ENCODE measurements around the gene PRKAR1B. TPM values are rescaled to one million over a fixed set of nuclear protein-coding genes. Genes with fewer than 3 reads are reported as not detected.

Gene PRKAR1B
- total RNA-seq, 1 experiment from 2014 or later: 43.3 TPM

GRCh38 chr7:668958-669357 lies 58.1 kb downstream of the PRKAR1B start:
- no peak for DNase-seq
- Histone ChIP-seq H3K14ac (ENCODE audit: insufficient read depth, low read length) (no peak overlapping the region), H4K20me1 (ENCODE audit: control insufficient read depth, insufficient read depth, insufficient read length) (peaks cover 2% of the 10 kb centered on the region), H3K27me3 (ENCODE audit: insufficient read depth, low read length) (no peaks in the 10 kb centered on the region), H3T11ph (ENCODE audit: low read length) (no peak overlapping the region), H2AK5ac (ENCODE audit: insufficient read length, low read length) (no peak overlapping the region), H2BK120ac (ENCODE audit: low read depth, low read length, poor library complexity, severe bottlenecking) (no peak overlapping the region), H3K4me2 (ENCODE audit: insufficient read depth, insufficient read length, low read length) (no peak overlapping the region), H3K18ac (ENCODE audit: insufficient read length, low read depth, low read length) (no peak overlapping the region), H2BK15ac (ENCODE audit: low read depth, low read length) (no peak overlapping the region), H2BK5ac (ENCODE audit: insufficient read length, low read length) (no peak overlapping the region), H2BK12ac (ENCODE audit: insufficient read length, low read depth, low read length) (no peak overlapping the region), H3K23ac (ENCODE audit: insufficient read length, low read depth, low read length) (no peak overlapping the region), H4K5ac (ENCODE audit: insufficient read length, low read depth, low read length) (no peak overlapping the region), H3K23me2 (ENCODE audit: insufficient read length, low read depth, low read length, poor library complexity, severe bottlenecking) (no peaks in the 10 kb centered on the region), H3K4ac (ENCODE audit: low read depth, low read length) (no peak overlapping the region), H2BK20ac (ENCODE audit: low read depth, low read length, poor library complexity, severe bottlenecking) (no peak overlapping the region), H3K9ac (ENCODE audit: extremely low read depth, insufficient read length, low read length) (no peak overlapping the region), H4K8ac (replicated peaks; ENCODE audit: insufficient read length, low read depth, low read length) (no peak overlapping the region), H3K9me3 (ENCODE audit: control insufficient read depth, low read depth, low read length) (no peaks in the 10 kb centered on the region), H3K79me2 (ENCODE audit: insufficient read depth, low read length) (no peaks in the 10 kb centered on the region), H3K4me1 (ENCODE audit: insufficient read depth, low read length) (peaks cover 5% of the 10 kb centered on the region; the same call in 1 of the 2 replicates), H3K56ac (ENCODE audit: insufficient read length, low read depth, low read length) (no peak overlapping the region), H3K27ac (ENCODE audit: insufficient read length, low read depth, low read length) (no peak overlapping the region), H3K79me1 (ENCODE audit: insufficient read depth, low read depth, low read length, poor library complexity, severe bottlenecking) (no peaks in the 10 kb centered on the region), H2AFZ (ENCODE audit: low read length) (no peak overlapping the region), H4K91ac (ENCODE audit: insufficient read length, low read depth, low read length) (no peak overlapping the region)
- H3K36me3 Mint-ChIP-seq (ENCODE audit: insufficient read depth in 1 of 3, low read depth in 3 of 3): peaks cover 13 to 28% (median 14%) of the 10 kb centered on the region in 3 experiments
- no peaks in the 10 kb centered on the region for H3K27me3 Mint-ChIP-seq (ENCODE audit: low read depth)
- H3K4me1 Mint-ChIP-seq: peaks cover 14 to 15% of the 10 kb centered on the region in 2 experiments
- H3K4me3 Mint-ChIP-seq: no peak overlapping the region
- no CpG with 5 or more reads among the region's 4 CpGs for WGBS (ENCODE audit: extremely low coverage, insufficient read length, low lambda C conversion rate)
- TF ChIP-seq CTCF (conservative IDR thresholded peaks at IDR 0.05): no peak
- peaks cover 5 to 8% of the 10 kb centered on the region in 2 experiments; a peak in 3 of 5 replicates for H3K9me3 Mint-ChIP-seq
- peak overlapping the region in 1 of 3 experiments; percentile 15; a peak in 1 of 7 replicates for H3K27ac Mint-ChIP-seq
